ENCODE data around the gene ELOF1.
"Not testable (repeated sequence)": the region's sequence is repeated elsewhere in the genome, so short reads cannot be mapped to it uniquely, and the experiment has no call there.

Gene ELOF1

DNA sequence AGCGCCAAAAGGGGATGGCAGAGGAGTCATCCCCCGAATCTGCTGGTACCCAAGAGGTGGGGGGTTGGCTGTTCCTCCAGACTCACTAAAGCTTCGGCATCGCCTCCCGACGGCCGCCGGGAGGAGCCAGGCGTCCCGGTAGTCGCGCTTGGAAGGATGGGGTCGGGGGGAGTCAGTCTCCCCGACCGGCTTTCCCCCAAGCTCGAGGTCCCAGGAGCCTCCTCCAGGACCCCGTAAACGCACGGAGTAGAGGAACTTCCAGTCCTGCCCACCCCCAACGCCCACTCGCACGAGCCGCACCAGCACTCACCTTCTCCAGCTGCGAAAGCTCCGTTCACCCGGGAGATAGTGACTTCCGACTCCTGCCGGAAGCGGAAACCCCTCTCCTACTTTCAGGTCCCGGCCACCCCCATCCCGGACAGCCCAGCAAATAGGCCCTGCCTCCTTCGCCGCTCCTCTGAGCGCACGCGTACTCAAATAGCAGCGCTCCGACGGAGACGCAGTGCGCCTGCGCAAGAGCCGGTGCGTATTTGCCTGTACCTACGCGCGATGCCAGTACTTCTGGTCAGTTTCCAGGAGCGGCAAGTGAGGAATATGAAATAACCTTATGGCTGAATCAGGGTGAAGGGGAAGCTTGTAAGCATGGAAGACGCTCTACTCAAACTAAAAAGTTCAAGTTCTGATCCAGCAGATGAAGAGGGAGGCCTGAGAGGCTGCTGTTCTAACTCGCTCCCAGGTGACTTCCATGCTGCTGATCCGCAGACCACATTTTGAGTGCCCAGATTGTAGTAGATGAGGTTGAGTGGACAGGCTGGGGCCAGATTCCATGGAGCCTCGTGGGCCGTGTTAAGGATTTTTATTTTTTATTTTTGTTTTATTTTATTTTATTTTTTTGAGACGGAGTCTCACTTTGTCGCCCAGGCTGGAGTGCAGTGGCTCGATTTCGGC lies at the start of gene ELOF1:
Gene ELOF1, minus strand, starts transcription at position 350 of the 948 bp plus-strand sequence. CDS start 4,883 bp downstream, outside the sequence.
- peak within 1 kb of the TSS; percentile 100 for H3K4me3 ChIP-seq (ENCODE audit: low read depth, low read length)
- TF ChIP-seq, protein P1, sequence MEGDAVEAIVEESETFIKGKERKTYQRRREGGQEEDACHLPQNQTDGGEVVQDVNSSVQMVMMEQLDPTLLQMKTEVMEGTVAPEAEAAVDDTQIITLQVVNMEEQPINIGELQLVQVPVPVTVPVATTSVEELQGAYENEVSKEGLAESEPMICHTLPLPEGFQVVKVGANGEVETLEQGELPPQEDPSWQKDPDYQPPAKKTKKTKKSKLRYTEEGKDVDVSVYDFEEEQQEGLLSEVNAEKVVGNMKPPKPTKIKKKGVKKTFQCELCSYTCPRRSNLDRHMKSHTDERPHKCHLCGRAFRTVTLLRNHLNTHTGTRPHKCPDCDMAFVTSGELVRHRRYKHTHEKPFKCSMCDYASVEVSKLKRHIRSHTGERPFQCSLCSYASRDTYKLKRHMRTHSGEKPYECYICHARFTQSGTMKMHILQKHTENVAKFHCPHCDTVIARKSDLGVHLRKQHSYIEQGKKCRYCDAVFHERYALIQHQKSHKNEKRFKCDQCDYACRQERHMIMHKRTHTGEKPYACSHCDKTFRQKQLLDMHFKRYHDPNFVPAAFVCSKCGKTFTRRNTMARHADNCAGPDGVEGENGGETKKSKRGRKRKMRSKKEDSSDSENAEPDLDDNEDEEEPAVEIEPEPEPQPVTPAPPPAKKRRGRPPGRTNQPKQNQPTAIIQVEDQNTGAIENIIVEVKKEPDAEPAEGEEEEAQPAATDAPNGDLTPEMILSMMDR (IDR thresholded peaks at IDR 0.05; ENCODE audit: control insufficient read depth, extremely low read depth, insufficient read depth) = no peak; the same call in 1 of the 2 replicates
- peak; percentile 98 for DNase-seq (ENCODE audit: low read depth)

DNA sequence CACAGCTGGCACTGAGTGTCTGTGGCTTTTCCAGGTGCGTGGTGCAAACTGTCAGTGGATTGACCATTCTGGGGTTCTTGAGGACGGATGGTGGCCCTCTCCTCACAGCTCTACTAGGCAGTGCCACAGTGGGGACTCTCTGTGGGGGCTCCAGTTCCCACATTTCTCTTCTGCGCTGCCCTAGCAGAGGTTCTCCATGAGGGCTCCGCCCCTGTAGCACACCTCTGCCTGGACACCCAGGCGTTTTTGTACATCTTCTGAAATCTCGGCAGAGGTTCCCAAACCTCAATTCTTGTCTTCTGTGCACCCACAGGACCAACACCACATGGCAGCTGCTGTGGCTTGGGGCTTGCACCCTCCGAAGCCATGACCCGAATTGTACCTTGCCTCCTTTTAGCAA lies 47.5 kb upstream of the ELOF1 start:
- DNase-seq (ENCODE audit: low read depth) = no peak
- TF ChIP-seq, protein P1 (IDR thresholded peaks at IDR 0.05; ENCODE audit: control insufficient read depth, extremely low read depth, insufficient read depth) = no peak
- H3K4me3 ChIP-seq (ENCODE audit: low read depth, low read length) = no peak overlapping the region

DNA sequence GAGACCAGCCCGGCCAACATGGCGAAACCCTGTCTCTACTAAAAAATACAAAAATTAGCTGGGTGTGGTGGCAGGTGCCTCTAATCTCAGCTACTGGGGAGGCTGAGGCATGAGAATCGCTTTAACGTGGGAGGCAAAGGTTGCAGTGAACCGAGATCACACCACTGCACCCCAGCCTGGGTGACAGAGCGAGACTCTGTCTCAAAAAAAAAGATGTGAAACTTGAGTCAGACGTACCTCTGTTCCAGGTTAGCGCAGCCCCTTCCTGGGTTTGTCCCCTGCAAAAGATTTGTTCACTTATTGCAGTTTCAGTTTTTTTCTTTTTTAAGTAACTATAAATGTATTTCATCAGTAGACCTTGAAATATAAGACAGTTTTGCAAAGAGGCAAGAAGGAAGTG lies 40.7 kb upstream of the ELOF1 start:
- not testable (repeated sequence) for H3K4me3 ChIP-seq (ENCODE audit: low read depth, low read length); DNase-seq (ENCODE audit: low read depth)

DNA sequence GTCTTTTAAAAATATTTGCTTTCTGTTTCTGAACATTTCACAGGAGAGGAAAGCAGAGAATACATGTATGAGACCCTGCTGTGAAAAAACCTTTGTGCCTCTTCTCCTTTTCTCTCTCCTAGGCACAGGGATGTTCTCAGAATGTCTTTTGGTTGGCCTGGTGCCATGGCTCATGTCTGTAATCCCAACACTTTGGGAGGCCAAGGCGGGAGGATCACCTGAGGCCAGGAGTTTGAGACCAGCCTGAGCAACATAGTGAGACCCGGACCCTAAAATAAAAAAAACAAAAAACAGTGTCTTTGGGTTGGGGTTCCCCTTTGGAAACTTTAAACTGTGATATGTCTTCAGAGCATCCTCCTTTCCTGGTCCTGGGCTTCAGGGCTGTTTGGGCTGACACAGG lies 39.7 kb upstream of the ELOF1 start:
- TF ChIP-seq, protein P1 (IDR thresholded peaks at IDR 0.05; ENCODE audit: control insufficient read depth, extremely low read depth, insufficient read depth) = no peak
- peak overlapping the region; percentile 73 for H3K4me3 ChIP-seq (ENCODE audit: low read depth, low read length)
- DNase-seq (ENCODE audit: low read depth) = no peak

DNA sequence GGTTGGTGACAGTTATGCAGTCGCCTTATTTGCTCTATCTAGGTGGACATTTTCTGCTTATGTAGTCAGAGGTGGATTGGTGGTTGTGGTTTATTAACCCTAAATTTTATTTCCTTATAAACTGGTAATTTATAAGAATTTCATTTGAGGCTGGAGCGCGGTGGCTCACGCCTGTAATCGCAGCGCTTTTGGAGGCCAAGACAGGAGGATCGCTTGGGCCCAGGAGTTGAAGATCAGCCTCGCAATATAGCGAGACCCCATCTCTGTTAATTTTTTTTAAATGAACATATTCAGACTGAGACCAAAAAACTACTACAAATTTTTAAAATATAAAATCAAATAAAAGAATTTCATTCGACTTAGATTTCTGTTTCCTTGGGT lies 39.1 kb upstream of the ELOF1 start:
- DNase-seq (ENCODE audit: low read depth) = no peak
- TF ChIP-seq, protein P1 (IDR thresholded peaks at IDR 0.05; ENCODE audit: control insufficient read depth, extremely low read depth, insufficient read depth) = no peak
- peak overlapping the region; percentile 73 for H3K4me3 ChIP-seq (ENCODE audit: low read depth, low read length)

DNA sequence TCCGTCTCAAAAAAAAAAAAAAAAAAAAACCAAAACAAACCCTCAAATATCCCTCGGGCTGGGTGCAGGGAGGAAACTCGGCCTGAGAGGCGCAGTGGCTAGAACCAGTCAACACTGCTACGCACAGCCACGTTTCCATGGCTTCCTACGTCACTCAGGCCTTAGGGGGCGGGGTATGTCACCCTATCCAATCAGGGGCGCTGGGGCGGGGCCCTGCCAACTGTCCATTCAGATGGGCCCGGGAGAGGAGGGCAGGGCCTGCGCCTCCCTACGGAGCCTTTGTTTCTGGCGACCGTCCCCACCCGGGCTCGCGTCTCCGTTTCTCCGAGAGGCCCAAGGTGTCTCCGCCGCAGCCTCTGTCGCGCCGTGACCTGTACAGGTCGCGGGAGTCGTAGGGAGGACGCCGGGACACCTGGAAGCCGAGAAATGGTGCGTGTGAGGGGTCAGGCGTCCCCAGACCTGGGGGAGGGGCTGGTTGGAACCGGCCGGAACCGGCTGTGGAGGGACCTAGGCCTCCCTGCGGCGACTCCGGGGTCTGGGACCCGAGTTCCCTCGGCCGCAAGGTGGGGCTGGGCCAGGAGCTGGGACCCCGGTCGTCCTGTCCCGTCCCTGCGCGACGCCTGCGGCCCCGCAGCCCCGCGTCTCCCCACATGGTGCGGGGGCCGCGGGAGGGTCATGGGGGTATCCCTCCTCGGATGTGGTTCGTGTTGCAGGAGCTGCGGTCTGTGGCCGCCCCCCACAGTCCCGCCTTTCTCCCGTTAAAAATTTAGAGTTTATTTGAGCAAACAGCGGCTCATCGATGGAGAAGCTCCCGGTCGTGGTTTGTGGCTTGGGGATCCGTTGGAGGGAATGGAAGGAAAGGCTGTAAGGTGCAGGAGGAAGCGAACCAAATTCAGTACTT lies 38.4 kb upstream of the ELOF1 start, which contains the start of gene ZNF627:
Gene ZNF627, plus strand, starts transcription at position 282 of the 901 bp plus-strand sequence. Its CDS starts 145 bp downstream, at position 427.
- TF ChIP-seq, protein P1 (IDR thresholded peaks at IDR 0.05; ENCODE audit: control insufficient read depth, extremely low read depth, insufficient read depth) = no peak
- DNase-seq (ENCODE audit: low read depth) = peak; percentile 95
- peak within 1 kb of the TSS; percentile 73 for H3K4me3 ChIP-seq (ENCODE audit: low read depth, low read length)

DNA sequence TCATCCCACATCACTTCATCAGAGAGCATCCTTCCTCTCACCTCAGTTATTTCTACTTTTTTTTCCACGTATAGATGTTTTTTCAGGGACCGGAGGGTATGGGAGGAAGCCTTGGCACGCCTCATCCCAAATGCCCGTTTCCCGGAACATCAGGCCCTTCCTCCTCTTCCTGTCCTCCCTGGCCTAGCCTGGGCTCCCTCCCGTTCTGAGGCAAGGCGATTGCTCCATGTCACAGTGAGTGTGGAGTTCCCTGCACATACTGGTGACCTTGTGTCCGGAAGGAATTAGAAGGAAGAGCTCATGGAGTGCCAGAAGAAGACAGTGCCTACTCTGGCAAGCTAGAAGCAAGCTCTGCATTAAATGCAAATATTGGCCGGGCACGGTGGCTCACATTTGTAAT lies 37.1 kb upstream of the ELOF1 start:
- TF ChIP-seq, protein P1 (IDR thresholded peaks at IDR 0.05; ENCODE audit: control insufficient read depth, extremely low read depth, insufficient read depth) = no peak
- DNase-seq (ENCODE audit: low read depth) = no peak

More for the DNA sequence above, 37.1 kb upstream of the ELOF1 start:
- H3K4me3 ChIP-seq (ENCODE audit: low read depth, low read length) = no peak overlapping the region

All from LNCaP clone FGC (cell line).